Activated T-cell treated with anti-CD3 and anti-CD28 coated beads, Interleukin-2, amount 50 U/mL, for 48 hours (primary cell): ENCODE data around the gene NUP214.
"Not testable (repeated sequence)": the region's sequence is repeated elsewhere in the genome, so short reads cannot be mapped to it uniquely, and the experiment has no call there.

Experiments
- DNase-seq, 2 experiments: peaks; one replicate each; pipeline ENCODE4 v3.0.0-alpha.2; 2020

NUP214 gene

GRCh38 chr9:131263033-131263343 lies 137.6 kb downstream of the NUP214 start:
- DNase-seq = not testable (repeated sequence)

DNA sequence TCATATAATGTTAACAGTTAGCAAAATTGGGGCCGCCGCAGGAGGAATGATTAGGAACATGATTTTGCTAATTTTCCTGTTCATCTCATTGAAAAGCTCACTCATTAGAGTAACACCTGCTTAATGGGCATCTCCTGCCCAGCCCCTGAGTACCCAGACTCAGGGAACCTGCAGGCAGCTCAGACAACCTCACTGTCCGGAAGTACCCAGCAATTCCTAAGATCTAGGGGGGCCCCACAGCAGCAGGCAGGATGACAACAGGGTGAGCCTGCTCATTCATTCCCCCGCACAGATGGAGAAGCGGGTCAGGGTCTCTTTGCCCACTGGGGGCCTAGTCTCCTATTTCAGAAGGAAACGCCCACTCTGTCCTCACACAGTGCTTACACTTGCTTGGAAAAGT lies 138.3 kb downstream of the NUP214 start:
- no peak for DNase-seq

GRCh38 chr9:131264231-131264630 lies 138.8 kb downstream of the NUP214 start:
- peak in 1 of 2 experiments; percentile 59 for DNase-seq

DNA sequence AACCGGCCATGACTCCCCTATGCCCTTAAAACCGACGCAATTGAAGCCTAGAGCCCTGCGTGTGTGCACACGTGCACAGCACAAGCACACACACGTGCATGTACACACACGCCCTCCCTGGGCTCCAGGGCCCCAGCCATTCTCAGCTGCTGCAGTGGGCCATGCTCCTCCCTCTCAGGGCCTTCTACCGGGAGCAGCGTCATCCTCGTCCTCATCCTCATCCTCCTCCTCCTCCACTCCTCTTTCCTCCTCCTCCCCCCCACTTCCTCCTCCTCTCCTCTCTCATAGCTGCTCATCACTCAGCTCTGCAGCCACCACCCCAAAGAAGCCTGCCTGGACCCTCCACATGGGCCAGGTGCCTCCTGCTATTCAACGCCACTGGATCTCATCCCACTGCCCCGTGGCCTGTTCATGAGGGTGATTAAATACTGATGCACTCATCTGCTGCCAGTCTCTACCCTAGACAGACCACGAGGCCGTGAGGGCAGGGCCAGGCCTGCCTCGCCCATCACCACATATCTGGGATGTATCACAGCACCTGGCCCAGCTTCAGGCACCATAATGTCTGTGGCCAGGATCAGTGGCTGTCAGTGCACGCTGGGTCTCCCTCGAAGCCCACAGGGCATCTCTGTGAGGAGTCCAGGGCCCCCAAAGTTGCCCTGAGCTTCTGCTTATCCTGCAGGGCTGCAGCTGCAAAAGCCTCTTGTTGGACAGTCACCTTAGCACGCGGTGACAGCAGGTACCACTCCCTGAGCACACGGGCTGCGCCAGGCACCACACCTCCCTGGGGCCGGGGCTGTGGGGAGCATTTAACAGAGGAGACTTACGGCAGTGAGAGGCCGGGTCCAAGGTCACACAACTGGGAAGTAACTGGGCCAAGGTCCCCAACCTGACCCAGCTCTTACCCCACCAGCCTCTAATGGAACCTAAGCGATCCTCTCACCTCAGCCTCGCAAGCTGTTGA lies 141.2 kb downstream of the NUP214 start:
- DNase-seq = peak; percentile 58 to 61

- peak; percentile 75 to 76 for DNase-seq
Observed at GRCh38 chr9:131270171-131271015, 145.0 kb downstream of the NUP214 start.

GRCh38 chr9:131271016-131271273 lies 145.6 kb downstream of the NUP214 start:
- peak; percentile 34 to 36 for DNase-seq

DNA sequence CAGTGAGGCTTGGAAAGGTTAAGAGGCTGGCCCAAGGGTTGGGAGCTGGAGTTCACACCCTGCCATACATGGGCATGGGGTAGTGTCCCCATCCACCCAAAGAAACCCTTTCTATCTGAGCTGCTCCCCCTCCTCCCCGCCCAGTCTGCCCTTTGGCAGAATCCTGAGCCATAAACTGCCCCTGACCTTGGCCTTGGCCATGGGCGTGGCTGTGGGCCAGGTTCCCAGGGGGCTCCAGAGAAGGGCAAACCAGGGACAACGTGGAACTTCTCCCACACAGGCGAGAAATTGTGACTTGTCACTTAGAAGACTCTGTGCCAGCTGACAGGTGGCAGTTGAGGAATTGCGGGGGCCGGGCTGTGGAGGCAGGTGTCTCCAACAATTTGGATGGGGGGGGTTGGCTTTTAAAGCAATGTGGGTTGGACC lies 146.1 kb downstream of the NUP214 start:
- DNase-seq = peak in 1 of 2 experiments; percentile 48

DNA sequence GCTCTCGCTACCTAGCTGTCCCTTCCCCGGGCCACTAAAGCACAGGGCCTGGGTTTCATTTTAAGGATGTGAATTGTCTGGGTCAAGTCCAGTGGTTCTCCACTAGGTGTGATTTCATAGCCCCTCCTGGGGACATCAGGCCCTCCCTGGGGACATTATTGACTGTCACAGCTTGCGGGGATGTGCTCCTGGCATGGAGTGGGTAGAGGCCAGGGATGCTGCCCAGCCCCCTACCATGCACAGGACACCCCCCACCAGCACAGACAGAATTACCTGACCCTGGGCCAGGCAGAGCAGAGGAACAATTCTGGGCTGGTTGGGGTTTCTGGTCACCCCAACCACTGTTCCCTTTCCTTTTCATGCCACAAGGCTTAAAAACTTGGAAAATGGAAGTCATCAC lies 146.8 kb downstream of the NUP214 start:
- peak; percentile 41 for DNase-seq

DNA sequence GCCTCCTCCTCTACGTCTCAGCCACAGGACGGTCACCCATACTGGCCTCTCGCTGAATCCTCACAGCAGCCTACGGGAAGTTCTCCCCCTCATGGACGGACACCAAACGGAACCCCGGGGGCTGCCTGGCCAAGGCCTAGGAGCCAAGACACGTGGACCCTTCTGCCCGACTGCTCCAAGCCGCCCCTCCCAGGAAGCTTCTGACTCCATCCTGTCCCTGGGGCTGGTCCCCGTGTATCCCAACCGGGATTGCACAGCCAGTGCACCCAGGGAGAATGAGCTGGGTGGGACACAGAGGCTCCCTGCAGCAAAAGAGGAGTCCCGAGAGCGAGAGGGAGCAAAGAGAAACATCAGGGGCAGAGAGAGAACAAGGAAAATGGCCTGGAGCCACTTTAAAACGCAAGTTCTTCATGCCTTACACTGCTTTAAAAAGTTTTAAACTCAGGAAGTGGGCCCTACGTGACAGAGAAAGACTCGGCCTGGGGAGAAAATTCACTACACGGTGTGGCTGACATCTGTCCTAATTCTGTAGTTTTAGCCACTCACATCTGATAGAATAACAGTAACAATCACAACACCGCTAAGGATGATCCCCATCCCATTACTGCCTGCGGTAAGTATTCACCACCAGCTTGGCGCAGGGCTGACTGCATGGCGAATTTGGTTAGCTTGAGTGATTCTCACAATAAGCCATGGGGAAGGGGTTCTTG lies 147.9 kb downstream of the NUP214 start:
- DNase-seq = peak; percentile 59 to 63

GRCh38 chr9:131273856-131274673 lies 148.7 kb downstream of the NUP214 start:
- DNase-seq = peak; percentile 60 to 62

DNA sequence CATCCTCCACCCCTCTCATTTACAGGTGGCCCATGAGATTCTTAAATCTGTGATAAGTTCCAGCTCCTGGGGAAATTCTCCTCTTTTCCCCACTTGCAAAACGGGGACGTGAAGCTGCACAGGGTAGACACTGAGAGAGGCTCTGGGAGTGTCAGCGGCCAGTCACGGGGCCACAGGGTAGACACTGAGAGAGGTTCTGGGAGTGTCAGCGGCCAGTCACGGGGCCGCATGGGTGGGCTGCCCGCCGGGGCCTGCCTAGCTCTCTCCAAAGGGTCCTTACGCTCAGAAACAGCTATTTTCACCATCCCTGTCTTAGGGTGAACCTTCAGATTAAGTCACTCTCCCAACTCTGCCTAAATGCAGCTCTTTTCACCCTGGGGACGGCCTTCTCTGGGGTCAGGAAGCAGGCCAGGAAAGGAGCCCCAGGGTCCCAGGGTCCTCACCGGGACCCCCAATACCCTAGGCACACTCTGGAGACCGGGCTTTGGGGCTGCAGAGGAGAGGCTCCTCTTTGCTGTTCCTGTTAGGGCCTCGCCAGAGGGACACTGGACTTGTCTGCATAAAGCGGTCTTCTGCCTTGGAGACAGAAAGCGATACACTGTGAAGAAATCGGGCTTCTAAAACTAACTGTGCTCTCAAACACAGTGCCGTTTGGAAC lies 149.4 kb downstream of the NUP214 start:
- DNase-seq = peak in 1 of 2 experiments; percentile 63

DNA sequence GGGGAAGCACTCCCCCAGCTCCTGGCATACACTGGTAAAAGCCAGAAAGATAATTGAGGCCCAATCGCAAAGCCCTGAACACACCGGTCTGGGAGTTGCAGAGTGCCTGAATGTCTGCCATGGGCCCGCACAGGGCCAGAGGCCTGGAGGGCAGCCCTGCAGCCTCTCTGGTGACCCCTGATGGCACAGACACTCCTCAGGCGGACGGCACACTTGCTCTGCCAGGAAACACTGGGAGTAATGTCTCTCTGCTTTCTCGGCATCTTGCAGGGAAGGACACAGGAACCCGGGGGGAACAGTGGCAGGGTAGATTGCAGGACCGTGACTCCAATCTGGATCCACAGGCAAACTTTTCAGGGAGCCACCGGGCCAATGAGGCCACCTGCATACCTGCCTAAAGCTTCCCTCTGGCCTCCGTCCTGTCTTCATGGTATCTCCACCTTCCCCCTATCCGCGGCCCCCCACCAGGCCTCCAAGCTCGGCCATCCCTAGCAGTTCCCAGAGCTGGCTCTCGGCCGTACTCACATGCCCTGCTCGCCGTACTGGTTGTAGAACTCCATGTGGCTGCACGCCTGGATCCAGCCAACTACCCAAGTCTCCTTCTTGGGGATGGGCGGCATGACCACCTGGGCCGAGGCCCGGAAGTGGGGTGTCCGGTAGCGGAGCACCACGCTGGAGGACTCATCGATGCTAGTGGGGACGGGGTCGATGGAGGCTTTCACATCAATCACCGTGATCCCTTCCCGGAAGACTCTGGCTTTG lies 150.1 kb downstream of the NUP214 start:
- peak; percentile 67 to 68 for DNase-seq

DNA sequence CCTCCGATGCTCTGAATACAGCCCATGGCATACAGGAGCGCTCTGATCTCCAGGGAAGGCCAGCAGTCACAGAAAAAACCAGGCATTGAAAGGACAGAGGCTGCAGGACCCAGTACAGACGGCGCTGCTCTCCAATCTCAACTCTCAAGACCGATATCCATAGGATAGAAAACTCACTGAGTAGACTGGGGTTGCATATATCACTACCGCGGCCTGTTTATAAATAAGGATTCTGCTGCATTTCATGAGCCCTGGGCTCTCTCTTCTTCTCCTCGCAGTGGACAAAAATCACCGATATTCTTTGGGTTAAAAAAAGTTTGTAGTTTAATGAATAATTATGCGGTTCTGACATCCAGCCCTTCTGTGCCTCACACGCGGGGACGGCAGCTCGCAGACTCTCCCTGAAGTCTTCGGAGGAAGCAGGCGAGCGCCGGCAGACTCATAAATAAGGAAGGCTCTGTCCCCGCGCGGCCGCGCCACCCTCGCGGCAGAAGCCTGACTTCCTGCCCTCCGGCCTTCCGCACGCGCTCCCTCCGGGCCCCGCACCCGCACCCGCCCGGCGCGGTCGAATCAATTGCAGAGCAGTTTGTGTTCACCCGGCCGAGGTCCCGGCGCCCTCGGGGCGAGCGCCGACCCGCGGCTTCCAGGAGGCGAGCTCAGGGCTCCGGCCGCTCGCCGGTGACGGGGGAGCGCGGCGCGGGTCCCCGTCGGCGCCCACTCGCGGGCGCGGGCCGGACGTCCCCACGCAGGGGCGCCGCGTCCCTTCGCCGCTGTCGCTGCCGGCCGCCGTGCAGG lies 150.9 kb downstream of the NUP214 start, which contains the start of gene FAM78A:
Gene FAM78A, minus strand, starts transcription at position 417 of the 795 bp plus-strand sequence. Its CDS starts 331 bp downstream, at position 86.
- peak; percentile 71 to 76 for DNase-seq

DNA sequence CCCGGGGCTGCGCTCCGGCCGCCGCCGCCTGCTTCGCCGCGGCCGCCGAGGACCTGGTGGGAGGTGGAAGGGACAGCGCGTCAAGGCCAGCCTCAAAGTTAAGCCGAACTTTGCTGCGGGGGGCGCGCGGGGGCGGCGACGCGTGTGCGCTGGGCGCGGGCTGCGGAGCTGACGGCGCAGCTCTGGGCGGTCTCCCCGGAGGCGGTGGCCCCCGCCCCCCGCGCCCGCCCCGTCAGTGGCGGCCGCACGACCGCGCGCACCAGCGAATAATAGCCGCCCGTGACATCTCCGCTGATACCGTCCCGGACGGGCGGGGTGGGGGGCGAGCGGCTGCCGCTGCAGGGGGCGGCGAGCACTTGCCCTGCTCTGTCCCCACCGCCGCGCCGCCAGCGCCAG lies 151.5 kb downstream of the NUP214 start:
- DNase-seq = peak in 1 of 2 experiments; percentile 48

- peak; percentile 48 to 60 for DNase-seq
Observed at GRCh38 chr9:131277287-131277909, 152.0 kb downstream of the NUP214 start.

- peak; percentile 76 to 81 for DNase-seq
Observed at GRCh38 chr9:131277910-131278701, 152.7 kb downstream of the NUP214 start.

DNA sequence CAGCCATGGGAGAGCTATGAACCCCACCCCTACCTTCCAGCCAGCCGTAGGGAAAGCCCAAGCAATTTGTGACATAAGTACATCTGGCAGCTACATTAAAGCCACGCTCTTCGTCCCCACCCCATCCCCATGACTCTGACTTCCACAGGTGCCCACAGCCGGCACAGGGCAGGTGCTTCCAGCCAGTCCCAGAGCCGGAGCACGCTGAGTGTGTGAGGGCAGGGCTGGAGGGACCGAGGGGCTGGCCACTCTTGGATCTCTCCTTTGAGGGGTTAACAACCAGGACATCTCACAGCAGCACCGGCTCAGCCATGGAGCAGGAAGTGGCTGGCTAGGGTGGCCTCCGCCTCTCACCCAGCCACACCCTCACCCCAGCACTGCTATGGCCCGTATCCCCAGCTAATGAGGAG lies 153.3 kb downstream of the NUP214 start:
- DNase-seq = peak; percentile 53 to 56

- DNase-seq = no peak
Observed at GRCh38 chr9:131279196-131279862, 153.9 kb downstream of the NUP214 start.
